Hepatocyte (in vitro differentiated cells): ENCODE data around the gene SLAIN1.

Experiments
- EZH2phosphoT487 ChIP-seq: fragments of 200-600 bp; sonication (generic); IDR thresholded peaks from one replicate; pipeline ENCODE4 v1.6.1; 2018; ENCODE audit warnings: antibody characterized with exemption, mild to moderate bottlenecking, low read depth, moderate library complexity; ENCODE audit not compliant: unreplicated experiment, severe bottlenecking
- TF ChIP-seq, protein P1 (sequence below): fragments of 200-600 bp; sonication (generic); IDR thresholded peaks from 2 replicates; pipeline ENCODE4 v1.5.1; 2016; ENCODE audit warnings: antibody characterized with exemption, mild to moderate bottlenecking; ENCODE audit not compliant: poor library complexity

- TF ChIP-seq EZH2phosphoT487: no peak
- TF ChIP-seq, protein P1, sequence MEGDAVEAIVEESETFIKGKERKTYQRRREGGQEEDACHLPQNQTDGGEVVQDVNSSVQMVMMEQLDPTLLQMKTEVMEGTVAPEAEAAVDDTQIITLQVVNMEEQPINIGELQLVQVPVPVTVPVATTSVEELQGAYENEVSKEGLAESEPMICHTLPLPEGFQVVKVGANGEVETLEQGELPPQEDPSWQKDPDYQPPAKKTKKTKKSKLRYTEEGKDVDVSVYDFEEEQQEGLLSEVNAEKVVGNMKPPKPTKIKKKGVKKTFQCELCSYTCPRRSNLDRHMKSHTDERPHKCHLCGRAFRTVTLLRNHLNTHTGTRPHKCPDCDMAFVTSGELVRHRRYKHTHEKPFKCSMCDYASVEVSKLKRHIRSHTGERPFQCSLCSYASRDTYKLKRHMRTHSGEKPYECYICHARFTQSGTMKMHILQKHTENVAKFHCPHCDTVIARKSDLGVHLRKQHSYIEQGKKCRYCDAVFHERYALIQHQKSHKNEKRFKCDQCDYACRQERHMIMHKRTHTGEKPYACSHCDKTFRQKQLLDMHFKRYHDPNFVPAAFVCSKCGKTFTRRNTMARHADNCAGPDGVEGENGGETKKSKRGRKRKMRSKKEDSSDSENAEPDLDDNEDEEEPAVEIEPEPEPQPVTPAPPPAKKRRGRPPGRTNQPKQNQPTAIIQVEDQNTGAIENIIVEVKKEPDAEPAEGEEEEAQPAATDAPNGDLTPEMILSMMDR: no peak
Observed at GRCh38 chr13:77702366-77702765, 4.9 kb downstream of the SLAIN1 start.
